Stimulated activated CD4-positive, alpha-beta T cell treated with anti-CD3 and anti-CD28 coated beads, Interleukin-15, amount 100 ng/mL, for 48 hours (primary cell): ENCODE results near the gene ACOT12.
"Not testable (repeated sequence)": the region's sequence is repeated elsewhere in the genome, so short reads cannot be mapped to it uniquely, and the experiment has no call there.

Experiments used
- DNase-seq, 2 donors: peaks; one replicate each; pipeline ENCODE4 v3.0.0-alpha.2; 2020; ENCODE audit warnings: low read depth in 2 of 2

Gene ACOT12

DNA sequence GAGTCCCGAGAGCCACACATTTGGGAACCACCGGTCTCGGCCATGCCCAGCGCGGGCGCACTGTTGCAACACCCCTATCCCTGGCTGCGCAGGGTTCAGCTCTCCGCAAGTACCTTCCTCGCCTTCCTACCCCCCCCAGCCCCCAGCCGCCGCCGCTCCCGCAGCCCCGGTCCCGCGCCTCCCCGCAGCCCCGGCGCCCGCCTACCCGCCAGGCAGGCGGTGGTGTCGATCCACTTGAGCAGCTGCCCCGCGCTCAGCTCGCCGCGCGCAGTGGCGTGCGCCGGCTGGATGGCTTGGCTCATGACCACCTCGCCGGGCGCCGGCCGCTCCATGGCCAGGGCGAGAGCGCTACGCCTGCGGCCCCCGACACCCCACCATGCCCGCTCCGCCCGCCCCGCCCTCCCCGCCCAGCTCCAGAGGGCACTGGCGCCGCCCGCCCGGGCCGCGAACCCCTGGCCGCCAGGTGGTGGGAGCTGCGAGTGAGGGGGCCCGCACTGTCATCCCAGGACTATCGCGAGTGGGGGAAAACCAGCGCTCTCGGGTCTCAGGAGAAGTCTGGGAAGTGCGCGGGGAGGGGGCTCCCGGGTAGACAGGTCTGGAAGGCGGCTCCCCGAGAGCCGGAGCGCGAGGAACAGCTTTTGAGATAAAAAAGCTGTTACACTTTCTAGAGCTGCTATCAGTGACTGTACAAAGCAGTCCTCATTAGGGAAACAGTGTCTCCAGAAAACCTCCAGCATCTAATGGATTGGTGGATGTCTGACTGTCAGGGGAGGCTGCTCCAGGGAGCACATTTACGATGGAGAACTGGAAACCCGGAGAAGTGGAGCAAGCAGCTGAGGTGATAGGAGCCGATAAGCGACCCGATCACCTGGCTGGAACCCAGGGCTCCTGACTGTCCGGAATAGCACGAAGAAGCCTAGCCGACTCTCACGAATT, at the start of gene ACOT12:
TSS of gene ACOT12 (minus strand) at position 352 of the 936 bp plus-strand sequence. CDS start at position 332, 20 bp downstream.
- DNase-seq: no peak

DNA sequence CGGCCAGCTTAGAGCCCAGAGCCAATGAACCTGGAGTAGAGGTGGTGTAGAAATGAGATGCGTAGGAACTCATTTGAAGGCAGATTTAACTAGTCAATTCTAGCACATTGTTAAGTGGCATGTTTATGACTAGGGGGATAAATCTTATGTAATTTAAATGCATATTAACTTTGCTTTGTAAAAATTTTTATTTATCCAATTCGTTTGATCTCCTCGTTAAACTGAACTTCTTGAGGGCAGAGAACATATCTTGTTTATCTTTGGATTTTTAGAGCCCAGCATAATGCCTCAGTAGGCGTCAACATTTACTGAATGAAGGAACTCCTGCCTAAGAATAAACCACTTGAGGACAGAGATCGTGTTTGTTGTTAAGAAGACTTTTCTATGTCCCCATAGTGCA, 41.1 kb upstream of the ACOT12 start:
- DNase-seq: no peak

GRCh38 chr5:81429985-81430384, 36.1 kb upstream of the ACOT12 start:
- no peak for DNase-seq

DNA sequence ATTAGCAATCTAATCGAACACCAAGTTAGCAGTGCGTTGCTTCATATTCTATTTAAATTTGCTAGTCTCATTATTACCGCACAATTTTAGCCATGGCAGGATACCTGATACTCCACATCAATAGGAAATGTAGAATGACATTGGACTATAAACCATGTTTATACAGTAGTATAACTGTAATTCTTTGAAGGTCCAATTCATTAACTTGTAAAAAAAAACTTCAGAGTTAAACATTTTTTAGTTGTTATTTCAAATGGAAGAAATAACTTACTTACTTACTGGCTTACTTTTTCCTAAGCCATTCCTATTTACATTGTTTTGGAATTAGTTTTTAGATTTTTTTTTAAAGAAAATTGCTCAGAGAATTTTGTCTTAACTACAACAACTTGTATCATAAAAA, 35.4 kb upstream of the ACOT12 start:
- DNase-seq: no peak

DNA sequence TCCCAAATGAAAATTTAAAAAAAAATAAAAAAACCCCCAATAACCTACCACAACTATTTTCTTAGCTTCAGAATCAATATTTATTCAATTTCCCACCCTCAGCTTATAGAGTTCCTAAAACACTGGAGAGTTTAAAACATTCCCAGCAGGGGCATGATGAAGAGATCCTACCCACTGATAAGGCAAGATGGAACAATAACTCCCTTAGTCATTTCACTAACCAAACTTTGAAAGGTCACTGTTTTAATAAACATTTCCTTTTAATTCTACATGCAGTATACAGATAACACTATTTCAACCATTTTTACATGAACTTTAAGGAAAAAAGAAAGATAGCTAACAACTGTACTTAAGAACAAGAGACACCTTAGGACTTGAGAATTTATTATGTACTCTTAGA, 34.9 kb upstream of the ACOT12 start:
- no peak for DNase-seq

GRCh38 chr5:81428446-81428845, 34.5 kb upstream of the ACOT12 start:
- no peak for DNase-seq

DNA sequence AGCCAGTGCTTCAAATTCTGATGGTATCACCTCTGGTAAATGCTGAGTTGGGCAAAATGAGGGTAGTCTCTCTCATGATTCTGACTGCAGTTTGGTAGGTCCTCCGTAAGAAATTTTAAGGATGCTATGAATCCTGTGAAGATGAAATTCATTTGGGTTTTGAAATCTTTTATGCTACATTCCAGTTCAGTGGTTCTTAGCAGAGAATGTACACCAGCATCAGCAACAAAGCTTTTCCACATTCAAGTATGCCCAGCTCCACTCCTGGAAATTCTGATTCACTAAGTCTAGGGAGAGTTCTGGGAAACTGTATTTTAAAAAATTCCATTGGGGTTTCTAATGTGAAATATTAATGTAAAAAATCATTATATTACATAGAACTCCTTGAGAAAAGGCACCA, 33.6 kb upstream of the ACOT12 start:
- no peak for DNase-seq

DNA sequence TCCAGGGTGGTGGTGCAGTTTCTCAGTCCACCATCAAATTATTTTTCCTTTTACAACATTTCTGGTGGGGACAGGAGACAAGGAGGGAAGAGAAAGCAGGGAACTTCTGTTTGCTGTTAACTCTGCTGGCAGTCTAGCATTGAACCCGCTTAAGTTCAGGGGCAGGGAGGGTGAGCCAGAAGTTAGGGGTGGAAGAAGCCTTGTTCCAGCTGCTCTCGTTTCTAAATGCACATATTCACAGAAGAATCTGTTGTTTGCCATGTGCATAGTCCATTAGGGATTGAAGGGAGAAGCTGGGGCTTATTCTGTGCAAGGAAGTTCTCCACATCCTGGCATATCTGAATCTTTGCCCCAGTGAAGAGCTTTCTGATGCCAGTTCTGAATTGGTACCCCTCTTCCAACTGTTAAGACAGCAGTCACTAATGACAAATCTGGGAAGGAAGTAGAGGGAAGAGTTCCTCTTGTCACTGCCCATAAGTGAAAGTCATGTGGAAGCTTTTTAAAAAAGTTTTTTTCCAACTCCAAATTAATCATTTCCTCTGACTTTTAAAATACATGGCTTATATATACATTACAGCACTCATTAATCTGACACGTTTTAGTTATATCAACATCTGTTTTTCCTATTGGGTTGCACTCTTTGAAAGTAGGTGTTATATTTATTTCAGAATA, 32.6 kb upstream of the ACOT12 start:
- DNase-seq: no peak

DNA sequence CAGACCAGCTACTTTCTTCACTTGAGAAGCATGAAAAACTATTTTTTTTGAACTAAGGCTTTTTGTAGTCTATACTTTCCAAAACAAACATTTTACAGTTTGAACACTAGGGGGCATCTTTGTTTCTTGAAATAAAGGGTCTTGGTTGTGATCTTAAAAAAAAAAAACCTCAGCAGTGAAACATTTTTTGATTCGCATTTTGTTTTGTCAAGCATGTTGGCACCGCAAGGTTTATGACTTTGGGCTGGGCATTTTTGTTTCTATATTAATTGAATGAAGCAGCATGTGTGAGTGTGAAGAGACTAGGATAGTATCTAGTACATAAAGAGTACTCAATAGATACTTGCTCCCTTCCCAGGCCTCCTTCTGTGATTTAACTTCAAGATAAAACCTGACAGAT, 31.6 kb upstream of the ACOT12 start:
- DNase-seq: no peak

- DNase-seq: no peak
Observed at GRCh38 chr5:81424728-81425127, 30.8 kb upstream of the ACOT12 start.

DNA sequence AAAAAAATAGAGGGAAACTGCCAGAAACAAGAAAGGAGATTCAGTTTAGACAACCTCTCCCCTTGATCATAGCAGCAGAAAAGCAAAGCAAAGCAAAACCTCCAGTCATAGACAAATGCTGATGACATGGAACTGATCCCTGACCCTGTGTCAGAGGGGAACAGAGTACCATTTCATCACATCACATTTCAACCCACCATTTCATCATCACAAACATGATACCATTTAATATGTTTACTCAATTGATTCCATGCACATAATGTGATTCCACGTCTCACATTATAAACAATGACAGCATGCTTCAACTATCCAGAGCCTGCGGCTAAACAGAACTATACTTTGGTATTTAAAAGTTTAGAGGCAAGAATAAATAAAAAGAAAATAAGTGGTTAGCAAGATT, 28.7 kb upstream of the ACOT12 start:
- no peak for DNase-seq

DNA sequence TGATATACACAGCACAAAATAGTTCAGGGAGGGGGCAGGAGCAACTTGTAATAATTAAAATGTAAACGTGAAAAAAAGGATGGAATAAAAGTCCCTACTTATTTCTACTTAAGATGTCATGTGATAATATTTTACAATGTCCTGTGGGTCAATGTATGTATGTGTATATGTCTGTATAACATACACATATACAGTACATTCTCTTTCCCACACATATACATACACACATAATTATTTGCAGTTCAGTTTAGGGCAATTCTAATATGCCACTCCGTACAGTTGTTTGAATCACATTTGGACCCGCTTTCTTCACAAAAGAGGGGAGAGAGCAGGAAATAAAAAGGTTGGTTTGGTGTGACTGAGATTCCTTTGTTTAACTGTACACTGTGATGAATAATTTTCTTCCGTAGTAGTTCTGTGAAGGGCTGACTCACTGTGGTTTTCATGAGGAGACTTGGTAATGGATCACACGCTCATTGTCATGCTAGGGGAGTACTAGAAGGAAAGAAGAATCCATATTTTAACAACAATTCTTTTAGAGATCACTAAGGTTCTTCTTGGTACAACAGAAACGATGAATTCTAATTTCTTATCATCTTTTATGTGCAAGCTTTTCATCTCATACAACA, 26.2 kb upstream of the ACOT12 start:
- DNase-seq: no peak

DNA sequence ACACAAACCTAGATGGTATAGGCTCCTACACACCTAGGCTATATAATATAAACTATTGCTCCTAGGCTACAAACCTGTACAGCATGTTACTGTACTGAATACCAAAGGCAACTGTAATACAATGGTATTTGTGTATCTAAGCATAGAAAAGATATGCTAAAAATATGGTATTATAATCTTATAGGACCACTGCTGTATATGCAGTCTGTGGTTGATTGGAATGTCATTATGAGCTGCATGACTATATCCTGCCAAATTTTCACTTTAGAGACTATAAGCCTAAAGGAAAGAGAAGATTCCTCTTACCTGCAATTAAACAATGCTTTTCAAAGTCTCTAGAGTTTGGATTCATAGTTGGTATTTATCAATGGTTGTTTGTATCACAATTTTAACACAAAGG, 24.7 kb upstream of the ACOT12 start:
- DNase-seq: no peak

DNA sequence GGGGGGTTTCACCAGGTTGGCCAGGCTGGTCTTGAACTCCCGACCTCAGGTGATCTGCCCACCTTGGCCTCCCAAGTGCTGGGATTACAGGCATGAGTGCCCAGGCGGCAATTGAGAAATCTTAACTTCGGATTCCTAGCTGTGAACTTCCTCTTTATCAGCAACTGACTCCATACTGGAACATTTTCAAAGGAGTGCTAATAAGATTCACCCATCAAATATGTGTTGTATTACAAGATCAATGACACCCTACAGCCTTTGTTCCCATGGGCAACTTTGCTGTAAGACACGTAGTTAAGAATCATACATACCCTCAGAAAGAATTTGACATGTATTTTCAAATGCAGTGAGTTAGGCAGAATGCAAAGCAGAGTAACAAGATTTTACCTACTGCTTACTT, 23.1 kb upstream of the ACOT12 start:
- DNase-seq: no peak

- no peak for DNase-seq
Observed at GRCh38 chr5:81409896-81410295, 16.0 kb upstream of the ACOT12 start.

- DNase-seq: no peak
Observed at GRCh38 chr5:81409361-81409760, 15.4 kb upstream of the ACOT12 start.

GRCh38 chr5:81408496-81408895, 14.6 kb upstream of the ACOT12 start:
- DNase-seq: no peak

- not testable (repeated sequence) for DNase-seq
Observed at GRCh38 chr5:81407811-81408210, 13.9 kb upstream of the ACOT12 start.

DNA sequence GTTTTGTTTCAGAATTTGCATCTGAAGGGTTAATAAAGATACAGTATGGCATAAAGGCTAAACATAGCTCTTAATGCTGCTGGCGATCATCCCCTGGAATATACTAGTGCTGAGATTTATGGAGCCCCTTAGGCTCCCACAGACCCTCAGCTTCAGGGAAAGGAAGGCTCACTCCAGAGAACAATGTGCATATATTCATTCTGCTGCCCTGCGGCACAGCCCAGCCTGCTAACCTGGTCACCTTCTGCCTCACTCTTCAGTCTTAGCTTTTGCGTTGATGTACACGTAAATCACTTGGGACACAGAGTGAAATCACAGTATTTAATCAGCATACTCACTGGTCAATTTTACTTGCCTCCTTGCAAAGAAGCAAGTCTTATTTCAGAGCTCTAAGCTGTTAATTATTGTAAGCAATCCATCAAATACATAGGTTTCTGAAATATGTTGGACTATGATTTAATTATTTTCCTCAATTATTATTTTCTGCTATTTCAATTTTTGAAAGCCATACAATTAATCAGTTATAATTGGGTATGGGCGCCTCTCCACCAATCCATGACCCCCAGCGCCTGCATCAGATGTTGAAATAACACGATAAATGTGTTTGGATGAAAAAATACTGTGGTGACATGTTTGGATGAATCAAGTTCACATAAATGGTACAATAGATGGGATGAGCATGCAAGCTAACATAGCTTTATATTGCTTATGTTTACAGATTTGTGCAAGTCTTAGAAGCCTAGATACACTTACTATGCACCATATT, 11.4 kb upstream of the ACOT12 start:
- no peak for DNase-seq

GRCh38 chr5:81402192-81402930, 8.4 kb upstream of the ACOT12 start:
- no peak for DNase-seq

- DNase-seq: no peak
Observed at GRCh38 chr5:81401266-81401665, 7.3 kb upstream of the ACOT12 start.
